H9 (cell line): ENCODE data around the gene SIRPD. TPM values are rescaled to one million over a fixed set of nuclear protein-coding genes. Genes with fewer than 3 reads are reported as not detected.
A peak's percentile ranks its signal among the peaks of the same experiment; 100 is the strongest.
"Not testable (repeated sequence)": the region's sequence is repeated elsewhere in the genome, so short reads cannot be mapped to it uniquely, and the experiment has no call there.

Source experiments
- DNase-seq: peaks from one replicate; pipeline ENCODE4 v3.0.0-alpha.2; 2017
- H2AFZ ChIP-seq: one replicate; pipeline ENCODE4 v1.6.1; 2013; ENCODE audit warnings: mild to moderate bottlenecking, low read length, control low read depth, moderate library complexity
- H2AK5ac ChIP-seq: 2 replicates; pipeline ENCODE4 v1.6.1; 2013; ENCODE audit warnings: low read length, control low read depth, mixed read lengths; ENCODE audit not compliant: insufficient read length
- H2BK120ac ChIP-seq: one replicate; pipeline ENCODE4 v1.6.1; 2013; ENCODE audit warnings: low read depth, mild to moderate bottlenecking, low read length, control low read depth, inconsistent platforms; ENCODE audit not compliant: poor library complexity, severe bottlenecking
- H2BK12ac ChIP-seq: 2 replicates; pipeline ENCODE4 v1.6.1; 2013; ENCODE audit warnings: low read length, control low read depth, mixed read lengths, low read depth; ENCODE audit not compliant: insufficient read length
- H2BK15ac ChIP-seq: 2 replicates; pipeline ENCODE4 v1.6.1; 2013; ENCODE audit warnings: low read depth, low read length, control low read depth
- H2BK20ac ChIP-seq: one replicate; pipeline ENCODE4 v1.6.1; 2013; ENCODE audit warnings: low read depth, mild to moderate bottlenecking, low read length, control low read depth, inconsistent platforms; ENCODE audit not compliant: poor library complexity, severe bottlenecking
- H2BK5ac ChIP-seq: 2 replicates; pipeline ENCODE4 v1.6.1; 2013; ENCODE audit warnings: low read length, control low read depth, mixed read lengths; ENCODE audit not compliant: insufficient read length
- H3K14ac ChIP-seq: 2 replicates; pipeline ENCODE4 v1.6.1; 2013; ENCODE audit warnings: low read length, control low read depth; ENCODE audit not compliant: insufficient read depth
- H3K18ac ChIP-seq: 2 replicates; pipeline ENCODE4 v1.6.1; 2013; ENCODE audit warnings: low read depth, mild to moderate bottlenecking, mixed read lengths, low read length, control low read depth; ENCODE audit not compliant: insufficient read length
- H3K23ac ChIP-seq: 2 replicates; pipeline ENCODE4 v1.6.1; 2013; ENCODE audit warnings: low read length, control low read depth, mixed read lengths, low read depth; ENCODE audit not compliant: insufficient read length
- H3K23me2 ChIP-seq: 2 replicates; pipeline ENCODE4 v1.6.1; 2013; ENCODE audit warnings: low read depth, mild to moderate bottlenecking, mixed read lengths, low read length, control low read depth; ENCODE audit not compliant: insufficient read length, poor library complexity, severe bottlenecking
- H3K27ac ChIP-seq: 2 replicates; pipeline ENCODE4 v1.5.1; 2013; ENCODE audit warnings: low read length, control low read depth, mixed read lengths, low read depth; ENCODE audit not compliant: insufficient read length
- H3K27me3 ChIP-seq: 2 replicates; pipeline ENCODE4 v1.6.1; 2013; ENCODE audit warnings: low read length, control low read depth, inconsistent platforms; ENCODE audit not compliant: insufficient read depth
- H3K4ac ChIP-seq: 2 replicates; pipeline ENCODE4 v1.6.1; 2013; ENCODE audit warnings: low read depth, mild to moderate bottlenecking, control low read depth, inconsistent platforms, low read length, moderate library complexity
- H3K4me1 ChIP-seq: 2 replicates; pipeline ENCODE4 v1.6.1; 2013; ENCODE audit warnings: low read length, control low read depth, inconsistent platforms; ENCODE audit not compliant: insufficient read depth
- H3K4me2 ChIP-seq: 2 replicates; pipeline ENCODE4 v1.6.1; 2013; ENCODE audit warnings: low read length, control low read depth, mixed read lengths; ENCODE audit not compliant: insufficient read length, insufficient read depth
- H3K56ac ChIP-seq: 2 replicates; pipeline ENCODE4 v1.6.1; 2013; ENCODE audit warnings: low read depth, mild to moderate bottlenecking, mixed read lengths, low read length, control low read depth; ENCODE audit not compliant: insufficient read length
- H3K79me1 ChIP-seq: 2 replicates; pipeline ENCODE4 v1.6.1; 2013; ENCODE audit warnings: low read depth, mild to moderate bottlenecking, moderate library complexity, low read length, control low read depth, inconsistent platforms; ENCODE audit not compliant: insufficient read depth, poor library complexity, severe bottlenecking
- H3K79me2 ChIP-seq: 2 replicates; pipeline ENCODE4 v1.6.1; 2013; ENCODE audit warnings: low read length, control low read depth, inconsistent platforms; ENCODE audit not compliant: insufficient read depth
- H3K9ac ChIP-seq: 2 replicates; pipeline ENCODE4 v1.6.1; 2013; ENCODE audit warnings: low read length, control low read depth, mixed read lengths; ENCODE audit not compliant: insufficient read length; ENCODE audit errors: extremely low read depth
- H3K9me3 ChIP-seq: one replicate; pipeline ENCODE4 v1.6.1; 2013; ENCODE audit warnings: low read depth, low read length, inconsistent platforms; ENCODE audit not compliant: control insufficient read depth
- H3T11ph ChIP-seq: one replicate; pipeline ENCODE4 v1.6.1; 2013; ENCODE audit warnings: mild to moderate bottlenecking, low read length, control low read depth, inconsistent platforms
- H4K20me1 ChIP-seq: one replicate; pipeline ENCODE4 v1.6.1; 2013; ENCODE audit not compliant: control insufficient read depth, insufficient read length, insufficient read depth
- H4K5ac ChIP-seq: 2 replicates; pipeline ENCODE4 v1.6.1; 2013; ENCODE audit warnings: low read depth, mild to moderate bottlenecking, mixed read lengths, low read length, control low read depth; ENCODE audit not compliant: insufficient read length
- H4K8ac ChIP-seq: replicated peaks from 2 replicates; pipeline ENCODE4 v1.6.1; 2013; ENCODE audit warnings: low read length, control low read depth, mixed read lengths, low read depth; ENCODE audit not compliant: insufficient read length
- H4K91ac ChIP-seq: 2 replicates; pipeline ENCODE4 v1.6.1; 2013; ENCODE audit warnings: low read depth, mild to moderate bottlenecking, moderate library complexity, mixed read lengths, low read length, control low read depth; ENCODE audit not compliant: insufficient read length
- H3K27ac Mint-ChIP-seq, 3 experiments: 2 replicates in 2 of 3; 3 replicates in 1 of 3; pipeline ENCODE4 v1.8.0; 2020 to 2021; ENCODE audit warnings: mixed read lengths in 3 of 3, mild to moderate bottlenecking in 1 of 3, moderate library complexity in 1 of 3
- H3K27me3 Mint-ChIP-seq: 2 replicates; pipeline ENCODE4 v1.8.0; 2021; ENCODE audit warnings: low read depth, mild to moderate bottlenecking, moderate library complexity, mixed read lengths
- H3K36me3 Mint-ChIP-seq, 3 experiments: 2 replicates in 2 of 3; 3 replicates in 1 of 3; pipeline ENCODE4 v1.8.0; 2020 to 2021; ENCODE audit warnings: low read depth in 3 of 3, mixed read lengths in 3 of 3; ENCODE audit not compliant: insufficient read depth in 1 of 3
- H3K4me1 Mint-ChIP-seq, 2 experiments: 2 replicates each; pipeline ENCODE4 v1.8.0; 2020; ENCODE audit warnings: mixed read lengths in 2 of 2
- H3K4me3 Mint-ChIP-seq, 2 experiments: 2 replicates in 1 of 2; 3 replicates in 1 of 2; pipeline ENCODE4 v1.8.0; 2020 to 2021; ENCODE audit warnings: mild to moderate bottlenecking in 2 of 2, mixed read lengths in 2 of 2, moderate library complexity in 1 of 2
- H3K9me3 Mint-ChIP-seq, 2 experiments: 2 replicates in 1 of 2; 3 replicates in 1 of 2; pipeline ENCODE4 v1.8.0; 2020; ENCODE audit warnings: mild to moderate bottlenecking in 2 of 2, mixed read lengths in 2 of 2, moderate library complexity in 1 of 2
- WGBS: extraction: QIAGEN DNeasy Blood & Tissue Kit; methylation state at CpG from one replicate; pipeline ENCODE4 v1.1.7; 2013; ENCODE audit warnings: missing lambda C conversion rate, low lambda C conversion rate, mixed read lengths; ENCODE audit not compliant: insufficient read length; ENCODE audit errors: extremely low coverage; 5-methylcytosine and 5-hydroxymethylcytosine counted together
- total RNA-seq: library from RNA; stranded (reverse); gene quantifications from 2 replicates; pipeline ENCODE4 v1.2.1, GENCODE V29; 2021

Gene SIRPD
- total RNA-seq, 1 experiment from 2014 or later: not detected

DNA sequence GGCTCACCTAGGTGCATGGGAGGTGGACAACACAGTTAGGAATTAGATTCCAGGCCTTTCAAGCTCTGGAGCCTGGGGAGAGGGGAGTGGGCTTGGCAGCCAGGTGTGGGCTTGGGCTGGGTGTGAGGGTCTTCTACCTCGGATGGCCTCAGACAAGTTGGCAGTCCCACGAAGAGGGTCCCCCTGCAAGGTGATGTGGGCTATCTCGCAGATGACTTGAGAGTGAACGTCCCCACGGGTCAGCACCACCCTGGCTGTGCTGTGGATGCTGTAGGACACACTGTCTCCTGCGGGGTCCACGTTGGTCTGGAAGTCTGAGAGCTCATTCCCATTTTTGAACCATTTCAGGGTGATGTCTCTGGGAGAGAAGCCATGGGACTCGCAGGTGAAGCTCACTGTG is 14.1 kb upstream of the SIRPD start:
- H3K56ac ChIP-seq, H3K9me3 Mint-ChIP-seq, H3K14ac ChIP-seq, H3K4me2 ChIP-seq, H2BK12ac ChIP-seq, H2BK120ac ChIP-seq, H3K79me2 ChIP-seq, H3K9ac ChIP-seq, H2AFZ ChIP-seq, H3K27me3 Mint-ChIP-seq, H3K27me3 ChIP-seq, H3K4me3 Mint-ChIP-seq, H4K5ac ChIP-seq, H4K20me1 ChIP-seq, H4K91ac ChIP-seq, H3K4me1 ChIP-seq, H4K8ac ChIP-seq, H2AK5ac ChIP-seq, H3K4ac ChIP-seq, DNase-seq, H2BK20ac ChIP-seq, H3K9me3 ChIP-seq, H3K4me1 Mint-ChIP-seq, H3K36me3 Mint-ChIP-seq, H3T11ph ChIP-seq, H2BK15ac ChIP-seq, H3K23me2 ChIP-seq, H2BK5ac ChIP-seq, H3K23ac ChIP-seq, H3K27ac ChIP-seq, H3K79me1 ChIP-seq, H3K18ac ChIP-seq: not testable (repeated sequence)
- no CpG with 5 or more reads among the region's 8 CpGs for WGBS
- H3K27ac Mint-ChIP-seq: 0 out of 7 replicates have a peak overlapping the region, but pooled peaks of 1 of the 3 experiments have one; percentile 76
